Measurements from ENCODE around the gene CUL4A.
"Not testable (repeated sequence)": the region's sequence is repeated elsewhere in the genome, so short reads cannot be mapped to it uniquely, and the experiment has no call there.

The CUL4A gene

GRCh38 chr13:113161433-113161832, 48.0 kb upstream of the CUL4A start:
- TF ChIP-seq EZH2phosphoT487 (IDR thresholded peaks at IDR 0.05; ENCODE audit: low read length) (no peak), EZH2 (optimal IDR thresholded peaks at IDR 0.05; ENCODE audit: low read depth, low read length) (no peak), CTCF (IDR thresholded peaks at IDR 0.05; ENCODE audit: low read length) (no peak)
- Histone ChIP-seq H4K20me1 (ENCODE audit: insufficient read depth, low read length) (no peaks in the 10 kb centered on the region), H3K9me3 (replicated peaks; ENCODE audit: insufficient read depth, low read length) (no peaks in the 10 kb centered on the region), H3K9me2 (replicated peaks; ENCODE audit: insufficient read depth, low read length) (no peaks in the 10 kb centered on the region), H3F3A (ENCODE audit: insufficient read depth, low read length) (no peaks in the 10 kb centered on the region), H2AFZ (ENCODE audit: low read length) (no peak overlapping the region), H3K4me3 (ENCODE audit: low read length) (no peak overlapping the region), H3K9ac (ENCODE audit: low read length) (no peak overlapping the region), H3K4me2 (ENCODE audit: low read depth, low read length) (no peak overlapping the region), H3K4me1 (ENCODE audit: low read length) (no peaks in the 10 kb centered on the region), H3K27me3 (replicated peaks; ENCODE audit: insufficient read depth, low read length) (peaks cover 59% of the 10 kb centered on the region), H3K36me3 (replicated peaks; ENCODE audit: insufficient read depth, low read length) (no peaks in the 10 kb centered on the region), H3K27ac (ENCODE audit: low read length) (no peak overlapping the region), H3K79me2 (ENCODE audit: low read length) (no peaks in the 10 kb centered on the region)
- no peak for DNase-seq

GRCh38 chr13:113161975-113162374, 47.4 kb upstream of the CUL4A start:
- not testable (repeated sequence) for H3K36me3 ChIP-seq (replicated peaks; ENCODE audit: insufficient read depth, low read length)

GRCh38 chr13:113162783-113163685, 46.4 kb upstream of the CUL4A start:
- Histone ChIP-seq H3K36me3 (replicated peaks; ENCODE audit: insufficient read depth, low read length) (no peaks in the 10 kb centered on the region), H3K27ac (ENCODE audit: low read length) (no peak overlapping the region), H3K4me1 (ENCODE audit: low read length) (no peaks in the 10 kb centered on the region), H3F3A (ENCODE audit: insufficient read depth, low read length) (no peaks in the 10 kb centered on the region), H3K4me3 (ENCODE audit: low read length) (no peak overlapping the region), H3K4me2 (ENCODE audit: low read depth, low read length) (no peak overlapping the region), H4K20me1 (ENCODE audit: insufficient read depth, low read length) (no peaks in the 10 kb centered on the region), H3K9me3 (replicated peaks; ENCODE audit: insufficient read depth, low read length) (no peaks in the 10 kb centered on the region), H3K79me2 (ENCODE audit: low read length) (no peaks in the 10 kb centered on the region), H2AFZ (ENCODE audit: low read length) (no peak overlapping the region), H3K9me2 (replicated peaks; ENCODE audit: insufficient read depth, low read length) (no peaks in the 10 kb centered on the region), H3K27me3 (replicated peaks; ENCODE audit: insufficient read depth, low read length) (peaks cover 44% of the 10 kb centered on the region), H3K9ac (ENCODE audit: low read length) (no peak overlapping the region)
- TF ChIP-seq EZH2 (optimal IDR thresholded peaks at IDR 0.05; ENCODE audit: low read depth, low read length) (no peak), EZH2phosphoT487 (IDR thresholded peaks at IDR 0.05; ENCODE audit: low read length) (no peak), CTCF (IDR thresholded peaks at IDR 0.05; ENCODE audit: low read length) (no peak)
- DNase-seq, result no peak

More at GRCh38 chr13:113161975-113162374, 47.4 kb upstream of the CUL4A start:
- not testable (repeated sequence) for H3K27ac ChIP-seq (ENCODE audit: low read length); H3F3A ChIP-seq (ENCODE audit: insufficient read depth, low read length); H4K20me1 ChIP-seq (ENCODE audit: insufficient read depth, low read length); H2AFZ ChIP-seq (ENCODE audit: low read length); H3K4me2 ChIP-seq (ENCODE audit: low read depth, low read length); H3K4me1 ChIP-seq (ENCODE audit: low read length); DNase-seq; H3K79me2 ChIP-seq (ENCODE audit: low read length); H3K9me2 ChIP-seq (replicated peaks; ENCODE audit: insufficient read depth, low read length); H3K9me3 ChIP-seq (replicated peaks; ENCODE audit: insufficient read depth, low read length); H3K9ac ChIP-seq (ENCODE audit: low read length); H3K4me3 ChIP-seq (ENCODE audit: low read length)
- peaks cover 54% of the 10 kb centered on the region for H3K27me3 ChIP-seq (replicated peaks; ENCODE audit: insufficient read depth, low read length)

- TF ChIP-seq EZH2phosphoT487 (IDR thresholded peaks at IDR 0.05; ENCODE audit: low read length) (no peak), CTCF (IDR thresholded peaks at IDR 0.05; ENCODE audit: low read length) (no peak), EZH2 (optimal IDR thresholded peaks at IDR 0.05; ENCODE audit: low read depth, low read length) (no peak)
- Histone ChIP-seq H2AFZ (ENCODE audit: low read length) (no peak overlapping the region), H3K4me3 (ENCODE audit: low read length) (no peak overlapping the region), H3F3A (ENCODE audit: insufficient read depth, low read length) (no peaks in the 10 kb centered on the region), H3K79me2 (ENCODE audit: low read length) (no peaks in the 10 kb centered on the region), H4K20me1 (ENCODE audit: insufficient read depth, low read length) (no peaks in the 10 kb centered on the region), H3K9me3 (replicated peaks; ENCODE audit: insufficient read depth, low read length) (no peaks in the 10 kb centered on the region), H3K9me2 (replicated peaks; ENCODE audit: insufficient read depth, low read length) (no peaks in the 10 kb centered on the region), H3K4me2 (ENCODE audit: low read depth, low read length) (no peak overlapping the region), H3K4me1 (ENCODE audit: low read length) (no peaks in the 10 kb centered on the region), H3K27ac (ENCODE audit: low read length) (no peak overlapping the region), H3K9ac (ENCODE audit: low read length) (no peak overlapping the region), H3K27me3 (replicated peaks; ENCODE audit: insufficient read depth, low read length) (peaks cover 31% of the 10 kb centered on the region), H3K36me3 (replicated peaks; ENCODE audit: insufficient read depth, low read length) (no peaks in the 10 kb centered on the region)
- no peak for DNase-seq
Observed at GRCh38 chr13:113164492-113164891, 44.9 kb upstream of the CUL4A start.

Data from MM.1S (cell line).